Keratinocyte (primary cell): Measurements from ENCODE around the gene PGAM5.

Experiments
- CTCF ChIP-seq, 3 experiments: IDR thresholded peaks in 1 of 3; conservative IDR thresholded peaks in 1 of 3; optimal IDR thresholded peaks in 1 of 3; 2 replicates in 2 of 3; 3 replicates in 1 of 3; pipeline versions ENCODE3 to v1.5.1; 2011; ENCODE audit warnings: low read length in 3 of 3, mild to moderate bottlenecking in 3 of 3, moderate library complexity in 2 of 3, control low read depth in 1 of 3, inconsistent platforms in 1 of 3; ENCODE audit not compliant: insufficient read depth in 2 of 3; ENCODE audit errors: extremely low read depth in 1 of 3
- EZH2 ChIP-seq: IDR thresholded peaks from one replicate; pipeline ENCODE4 v1.6.1; 2012; ENCODE audit warnings: inconsistent platforms, mild to moderate bottlenecking, low read length, moderate library complexity

GRCh38 chr12:132734206-132734605 lies 23.6 kb downstream of the PGAM5 start:
- TF ChIP-seq CTCF (optimal IDR thresholded peaks at IDR 0.05 in 1 of 3, IDR thresholded peaks at IDR 0.05 in 1 of 3, conservative IDR thresholded peaks at IDR 0.05 in 1 of 3; ENCODE audit: extremely low read depth in 1 of 3, insufficient read depth in 2 of 3, low read length in 3 of 3): no peak
- no peak for TF ChIP-seq EZH2
